MM.1S (cell line): ENCODE data around the gene SDF2L1.

Source experiments
- CTCF ChIP-seq: fragments of 300-600 bp; sonication (generic); IDR thresholded peaks from 2 replicates; pipeline ENCODE4 v1.5.1; 2016; ENCODE audit warnings: antibody characterized with exemption, low read length, mixed read lengths
- EZH2 ChIP-seq: fragments of 300-600 bp; sonication (generic); optimal IDR thresholded peaks from 2 replicates; pipeline ENCODE3; 2017; ENCODE audit warnings: low read depth, mild to moderate bottlenecking, antibody characterized with exemption, low read length, mixed read lengths
- EZH2phosphoT487 ChIP-seq: fragments of 300-600 bp; sonication (generic); IDR thresholded peaks from 2 replicates; pipeline ENCODE4 v1.6.1; 2018; ENCODE audit warnings: antibody characterized with exemption, low read length

- no peak for TF ChIP-seq CTCF
- no peak for TF ChIP-seq EZH2
- TF ChIP-seq EZH2phosphoT487 = no peak
Measured at GRCh38 chr22:21632931-21633330, 9.2 kb upstream of the SDF2L1 start.
